IMR-90 (cell line): ENCODE data around the gene OR13C5. TPM values are rescaled to one million over a fixed set of nuclear protein-coding genes. Genes with fewer than 3 reads are reported as not detected.

ENCODE experiments used
- ATAC-seq: fragments of 200-7000 bp; cut with Tn5 transposase; 2 replicates; pipeline ENCODE4 v1.9.1; 2020; ENCODE audit warnings: low read depth, mild to moderate bottlenecking, moderate library complexity
- BruUV-seq: library from RNA; stranded (reverse); fragments of 400-500 nt; replicated peaks from 2 replicates; lab custom pipeline; 2021; lab: Mats Ljungman, UMichigan
- CTCF ChIA-PET: fragments of 300-600 bp; formaldehyde crosslinking; extraction: SDS; loops from one replicate; lab custom pipeline; 2021; ENCODE audit warnings: antibody characterized with exemption; lab: Yijun Ruan, JAX
- POLR2A ChIA-PET: fragments of 300-600 bp; sonication (Branson Sonifier 250); formaldehyde crosslinking; loops from one replicate; lab custom pipeline; 2022; ENCODE audit warnings: antibody characterized with exemption; ENCODE audit not compliant: unreplicated experiment; lab: Charles Lee
- DNase-seq: peaks from one replicate; pipeline ENCODE4 v3.0.0; 2013
- H2AFZ ChIP-seq: replicated peaks from 2 replicates; pipeline ENCODE3; 2013; ENCODE audit warnings: low read length, mild to moderate bottlenecking; ENCODE audit not compliant: poor library complexity
- H2AK5ac ChIP-seq: 2 replicates; pipeline ENCODE4 v1.6.1; 2013; ENCODE audit warnings: low read depth, low read length, inconsistent platforms
- H2AK9ac ChIP-seq: replicated peaks from 2 replicates; pipeline ENCODE3; 2013; ENCODE audit warnings: mild to moderate bottlenecking, low read depth, low read length, moderate library complexity; ENCODE audit not compliant: poor library complexity
- H2BK120ac ChIP-seq: 2 replicates; pipeline ENCODE4 v1.6.1; 2013; ENCODE audit warnings: low read depth, low read length, inconsistent platforms
- H2BK15ac ChIP-seq: 3 replicates; pipeline ENCODE4 v1.6.1; 2013; ENCODE audit warnings: low read depth, low read length, inconsistent platforms
- H2BK20ac ChIP-seq: 2 replicates; pipeline ENCODE4 v1.6.1; 2013; ENCODE audit warnings: low read depth, mild to moderate bottlenecking, inconsistent platforms, low read length, moderate library complexity
- H2BK5ac ChIP-seq: 2 replicates; pipeline ENCODE4 v1.6.1; 2013; ENCODE audit warnings: mild to moderate bottlenecking, low read depth, low read length, inconsistent platforms; ENCODE audit not compliant: poor library complexity, severe bottlenecking
- H3K14ac ChIP-seq: replicated peaks from 2 replicates; pipeline ENCODE4 v1.6.1; 2013; ENCODE audit warnings: low read depth, low read length, inconsistent platforms
- H3K18ac ChIP-seq: 2 replicates; pipeline ENCODE4 v1.6.1; 2013; ENCODE audit warnings: low read depth, low read length, control low read depth
- H3K23ac ChIP-seq: 2 replicates; pipeline ENCODE4 v1.6.1; 2013; ENCODE audit warnings: low read depth, low read length, inconsistent platforms
- H3K27ac ChIP-seq: 2 replicates; pipeline ENCODE4 v1.5.1; 2013; ENCODE audit warnings: mild to moderate bottlenecking, control low read depth, low read length; ENCODE audit not compliant: insufficient read depth
- H3K27me3 ChIP-seq: 2 replicates; pipeline ENCODE4 v1.6.1; 2013; ENCODE audit warnings: low read length; ENCODE audit not compliant: control insufficient read depth, insufficient read depth
- H3K36me3 ChIP-seq: 2 replicates; pipeline ENCODE4 v1.6.1; 2013; ENCODE audit warnings: low read length, mixed read lengths; ENCODE audit not compliant: control insufficient read depth, insufficient read depth
- H3K4ac ChIP-seq: 2 replicates; pipeline ENCODE4 v1.6.1; 2013; ENCODE audit warnings: low read depth, low read length, inconsistent platforms
- H3K4me1 ChIP-seq: 2 replicates; pipeline ENCODE4 v1.6.1; 2013; ENCODE audit warnings: low read length, mixed read lengths; ENCODE audit not compliant: control insufficient read depth, insufficient read depth
- H3K4me2 ChIP-seq: 2 replicates; pipeline ENCODE4 v1.6.1; 2013; ENCODE audit warnings: low read depth, mild to moderate bottlenecking, control low read depth, low read length, moderate library complexity
- H3K4me3 ChIP-seq: 2 replicates; pipeline ENCODE4 v1.5.1; 2013; ENCODE audit warnings: low read depth, mild to moderate bottlenecking, control low read depth, low read length, moderate library complexity; ENCODE audit not compliant: insufficient read depth
- H3K56ac ChIP-seq: 2 replicates; pipeline ENCODE4 v1.6.1; 2013; ENCODE audit warnings: low read length, inconsistent platforms; ENCODE audit not compliant: insufficient read depth; ENCODE audit errors: extremely low read depth
- H3K79me1 ChIP-seq, 2 experiments: 2 replicates each; pipeline ENCODE4 v1.6.1; 2013; ENCODE audit warnings: low read length in 2 of 2, inconsistent platforms in 1 of 2, low read depth in 1 of 2
- H3K9ac ChIP-seq: 2 replicates; pipeline ENCODE4 v1.6.1; 2013; ENCODE audit warnings: low read depth, low read length, control low read depth
- H3K9me1 ChIP-seq: 2 replicates; pipeline ENCODE4 v1.6.1; 2013; ENCODE audit warnings: low read length, inconsistent platforms; ENCODE audit not compliant: insufficient read depth
- H3K9me3 ChIP-seq: 2 replicates; pipeline ENCODE4 v1.6.1; 2013; ENCODE audit warnings: low read length; ENCODE audit not compliant: control insufficient read depth, insufficient read depth
- H4K20me1 ChIP-seq: 2 replicates; pipeline ENCODE4 v1.6.1; 2013; ENCODE audit warnings: low read length, inconsistent platforms; ENCODE audit not compliant: insufficient read depth
- H4K5ac ChIP-seq: 2 replicates; pipeline ENCODE4 v1.6.1; 2013; ENCODE audit warnings: mild to moderate bottlenecking, low read depth, low read length, control low read depth
- H4K8ac ChIP-seq, 2 experiments: 2 replicates each; pipeline ENCODE4 v1.6.1; 2013; ENCODE audit warnings: low read depth in 2 of 2, low read length in 2 of 2, control low read depth in 1 of 2, inconsistent platforms in 1 of 2
- H4K91ac ChIP-seq: 2 replicates; pipeline ENCODE4 v1.6.1; 2013; ENCODE audit warnings: low read depth, low read length, inconsistent platforms; ENCODE audit not compliant: insufficient read depth
- WGBS, 2 experiments: methylation state at CpG; one replicate each; pipeline versions ENCODE4 v1.1.5 to v1.1.7; 2013; ENCODE audit warnings: missing lambda C conversion rate in 2 of 2; ENCODE audit not compliant: insufficient read length in 1 of 2; ENCODE audit errors: extremely low coverage in 2 of 2; 5-methylcytosine and 5-hydroxymethylcytosine counted together
- dilution Hi-C: fragments of 300-500 bp; cut with HindIII; formaldehyde crosslinking; loops from one replicate; pipeline ENCODE4 v1.14.3; 2018; ENCODE audit warnings: low sequenced_read_pairs; ENCODE audit not compliant: unreplicated experiment
- in situ Hi-C: fragments of 300-500 bp; cut with MboI; formaldehyde crosslinking; loops from 3 replicates; pipeline ENCODE4 v1.14.3; 2019; ENCODE audit warnings: low sequenced_read_pairs, inconsistent platforms, mixed read lengths
- intact Hi-C: fragments of 100-400 bp; cut with micrococcal nuclease; formaldehyde crosslinking; loops from 2 replicates; pipeline ENCODE4 v1.10.0; 2022
- polyA plus RNA-seq, 3 experiments: library from polyadenylated mRNA; depleted of rRNA; stranded (reverse); fragments of >200 nt; gene quantifications; 2 replicates each; pipeline ENCODE4 v1.2.3, GENCODE V29; 2012; ENCODE audit warnings: low replicate concordance in 1 of 3
- total RNA-seq: library from RNA; depleted of rRNA; stranded (reverse); fragments of >200 nt; gene quantifications from 2 replicates; pipeline ENCODE4 v1.2.3, GENCODE V29; 2012
- TF ChIP-seq, protein P1 (sequence below): fragments of 150-350 bp; IDR thresholded peaks from 2 replicates; pipeline ENCODE4 v1.6.1; 2016; ENCODE audit warnings: low read depth, mild to moderate bottlenecking, low read length, moderate library complexity, borderline replicate concordance

The OR13C5 gene
- total and polyA plus RNA-seq, 2 of the 4 experiments (the other 2 are of a cell fraction) = not detected

DNA sequence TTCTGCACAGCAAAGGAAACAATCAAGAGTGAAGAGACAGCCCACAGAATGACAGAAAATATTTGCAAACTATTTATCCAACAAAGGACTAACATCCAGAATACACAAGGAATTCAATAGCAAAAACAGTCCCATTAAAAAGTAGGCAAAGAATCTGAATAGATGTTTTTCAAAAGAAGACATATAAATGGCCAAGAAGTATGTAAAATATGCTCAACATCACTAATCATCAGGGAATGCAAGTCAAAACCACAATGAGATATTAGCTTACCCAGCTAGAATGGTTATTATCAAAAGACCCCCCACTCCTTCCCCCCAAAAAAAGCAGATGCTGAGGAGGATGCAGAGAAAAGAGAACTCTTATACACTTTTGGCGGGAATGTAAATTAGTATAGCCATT is 43.7 kb downstream of the OR13C5 start:
- H3K27ac ChIP-seq = no peak overlapping the region
- no CpG with 5 or more reads among the region's 1 CpG for WGBS, 2 experiments
- no peaks in the 10 kb centered on the region for H3K79me1 ChIP-seq
- no TSS peak for BruUV-seq
- intact Hi-C loops (no loop called here), in situ Hi-C loops (no loop called here), dilution Hi-C loops (no loop called here)
- H3K4me2 ChIP-seq = no peak overlapping the region
- H2AK5ac ChIP-seq = no peak overlapping the region
- no peak overlapping the region for H2BK5ac ChIP-seq
- H2BK120ac ChIP-seq = no peak overlapping the region
- no peaks in the 10 kb centered on the region for H3K36me3 ChIP-seq
- peaks cover 3% of the 10 kb centered on the region; the same call in 1 of the 2 replicates for H3K9me3 ChIP-seq
- no peak overlapping the region for H4K5ac ChIP-seq
- H4K8ac ChIP-seq = no peak overlapping the region
- no peak for ATAC-seq
- no peak for DNase-seq
- no peak overlapping the region for H2BK20ac ChIP-seq
- no peak overlapping the region for H3K18ac ChIP-seq
- no peak overlapping the region for H2AFZ ChIP-seq
- ChIA-PET POLR2A (no interaction called here), CTCF (no interaction called here)
- no peaks in the 10 kb centered on the region for H3K4me1 ChIP-seq
- H3K56ac ChIP-seq = no peak overlapping the region
- no peaks in the 10 kb centered on the region for H3K27me3 ChIP-seq
- no peak overlapping the region for H3K4ac ChIP-seq
- H3K14ac ChIP-seq = no peak overlapping the region
- no peak overlapping the region for H4K91ac ChIP-seq
- no peak overlapping the region for H3K4me3 ChIP-seq
- H2AK9ac ChIP-seq = no peak overlapping the region
- TF ChIP-seq, protein P1, sequence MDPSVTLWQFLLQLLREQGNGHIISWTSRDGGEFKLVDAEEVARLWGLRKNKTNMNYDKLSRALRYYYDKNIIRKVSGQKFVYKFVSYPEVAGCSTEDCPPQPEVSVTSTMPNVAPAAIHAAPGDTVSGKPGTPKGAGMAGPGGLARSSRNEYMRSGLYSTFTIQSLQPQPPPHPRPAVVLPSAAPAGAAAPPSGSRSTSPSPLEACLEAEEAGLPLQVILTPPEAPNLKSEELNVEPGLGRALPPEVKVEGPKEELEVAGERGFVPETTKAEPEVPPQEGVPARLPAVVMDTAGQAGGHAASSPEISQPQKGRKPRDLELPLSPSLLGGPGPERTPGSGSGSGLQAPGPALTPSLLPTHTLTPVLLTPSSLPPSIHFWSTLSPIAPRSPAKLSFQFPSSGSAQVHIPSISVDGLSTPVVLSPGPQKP = no peak
- no peak overlapping the region for H3K23ac ChIP-seq
- H2BK15ac ChIP-seq = no peak overlapping the region
- no peaks in the 10 kb centered on the region for H4K20me1 ChIP-seq
- no peak overlapping the region for H3K9ac ChIP-seq
- no peaks in the 10 kb centered on the region for H3K9me1 ChIP-seq
